Body of pancreas (tissue), 4 donors: ENCODE results near the gene CHFR.

Experiments used
- CTCF ChIP-seq, 7 experiments: fragments of 450-650 bp in 4 of 7; fragments of 200-600 bp in 3 of 7; sonication (generic) in 3 of 7; IDR thresholded peaks; one replicate each; pipeline ENCODE4 v1.5.1; 2016 to 2019; ENCODE audit warnings: antibody characterized with exemption in 7 of 7
- POLR2A ChIP-seq, 3 donors: fragments of 450-650 bp; IDR thresholded peaks; one replicate each; pipeline ENCODE4 v1.6.1; 2016; ENCODE audit warnings: antibody characterized with exemption in 3 of 3, mild to moderate bottlenecking in 2 of 3

GRCh38 chr12:132853285-132854092, 33.9 kb downstream of the CHFR start:
- TF ChIP-seq POLR2A (IDR thresholded peaks at IDR 0.05) (no peak), CTCF (IDR thresholded peaks at IDR 0.05) (no peak)
